Parathyroid adenoma (tissue), 2 donors: Measurements from ENCODE around the gene TEX261.

ENCODE experiments used
- H2AFZ ChIP-seq: fragments of 300-600 bp; sonication (generic); one replicate; pipeline ENCODE4 v1.7.0; 2017; ENCODE audit warnings: antibody characterized with exemption, mild to moderate bottlenecking
- H3K27ac ChIP-seq: fragments of 300-600 bp; sonication (generic); one replicate; pipeline ENCODE4 v1.7.0; 2017
- H3K27me3 ChIP-seq: fragments of 300-600 bp; sonication (generic); one replicate; pipeline ENCODE4 v1.7.0; 2017; ENCODE audit warnings: low read length; ENCODE audit not compliant: control insufficient read depth, insufficient read depth
- H3K36me3 ChIP-seq: fragments of 300-600 bp; sonication (generic); one replicate; pipeline ENCODE4 v1.7.0; 2017; ENCODE audit warnings: low read length; ENCODE audit not compliant: control insufficient read depth, insufficient read depth
- H3K4me1 ChIP-seq: fragments of 300-600 bp; sonication (generic); one replicate; pipeline ENCODE4 v1.7.0; 2017; ENCODE audit warnings: control low read depth
- H3K4me2 ChIP-seq: fragments of 300-600 bp; sonication (generic); one replicate; pipeline ENCODE4 v1.7.0; 2017; ENCODE audit warnings: low read length
- H3K4me3 ChIP-seq: fragments of 300-600 bp; sonication (generic); one replicate; pipeline ENCODE4 v1.7.0; 2017; ENCODE audit warnings: low read depth, low read length
- H3K79me2 ChIP-seq: fragments of 300-600 bp; sonication (generic); one replicate; pipeline ENCODE4 v1.7.0; 2017; ENCODE audit warnings: control low read depth
- H3K9ac ChIP-seq: fragments of 300-600 bp; sonication (generic); one replicate; pipeline ENCODE4 v1.7.0; 2017; ENCODE audit warnings: mild to moderate bottlenecking
- H3K9me3 ChIP-seq: fragments of 300-600 bp; sonication (generic); one replicate; pipeline ENCODE4 v1.7.0; 2017; ENCODE audit warnings: low read length; ENCODE audit not compliant: control insufficient read depth
- CTCF ChIP-seq: fragments of 300-600 bp; sonication (generic); IDR thresholded peaks from one replicate; pipeline ENCODE4 v1.7.0; 2017; ENCODE audit warnings: antibody characterized with exemption, mild to moderate bottlenecking
- donor health status: primary hyperparathyroidism.

Gene TEX261

GRCh38 chr2:70948337-70949003 lies 46.2 kb downstream of the TEX261 start:
- Histone ChIP-seq H3K4me3 (peak overlapping the region; percentile 23), H3K36me3 (no peaks in the 10 kb centered on the region), H3K9me3 (no peaks in the 10 kb centered on the region), H3K79me2 (no peaks in the 10 kb centered on the region), H3K4me1 (no peaks in the 10 kb centered on the region), H3K9ac (no peak overlapping the region), H3K27ac (no peak overlapping the region), H3K27me3 (no peaks in the 10 kb centered on the region), H3K4me2 (peak overlapping the region; percentile 68), H2AFZ (peak overlapping the region; percentile 73)
- TF ChIP-seq CTCF = peak; percentile 65

GRCh38 chr2:70947556-70948184 lies 47.0 kb downstream of the TEX261 start:
- Histone ChIP-seq H3K4me3 (peak overlapping the region; percentile 23), H2AFZ (peak overlapping the region; percentile 73)
- no peak for TF ChIP-seq CTCF

GRCh38 chr2:70946832-70947442 lies 47.7 kb downstream of the TEX261 start:
- no peaks in the 10 kb centered on the region for H3K36me3 ChIP-seq
- no peaks in the 10 kb centered on the region for H3K27me3 ChIP-seq
- no peak overlapping the region for H3K4me2 ChIP-seq
- H3K27ac ChIP-seq = no peak overlapping the region
- no peaks in the 10 kb centered on the region for H3K4me1 ChIP-seq
- no peak overlapping the region for H3K4me3 ChIP-seq
- H2AFZ ChIP-seq = no peak overlapping the region
- H3K79me2 ChIP-seq = no peaks in the 10 kb centered on the region
- TF ChIP-seq CTCF = peak; percentile 66
- no peaks in the 10 kb centered on the region for H3K9me3 ChIP-seq
- no peak overlapping the region for H3K9ac ChIP-seq

More at GRCh38 chr2:70947556-70948184, 47.0 kb downstream of the TEX261 start:
- Histone ChIP-seq H3K9me3 (no peaks in the 10 kb centered on the region), H3K9ac (no peak overlapping the region), H3K4me2 (no peak overlapping the region), H3K79me2 (no peaks in the 10 kb centered on the region), H3K4me1 (no peaks in the 10 kb centered on the region), H3K36me3 (no peaks in the 10 kb centered on the region), H3K27ac (no peak overlapping the region), H3K27me3 (no peaks in the 10 kb centered on the region)

- H3K4me3 ChIP-seq = no peak overlapping the region
- no peaks in the 10 kb centered on the region for H3K4me1 ChIP-seq
- no peaks in the 10 kb centered on the region for H3K36me3 ChIP-seq
- no peaks in the 10 kb centered on the region for H3K79me2 ChIP-seq
- no peak for TF ChIP-seq CTCF
- no peak overlapping the region for H3K4me2 ChIP-seq
- H3K27me3 ChIP-seq = no peaks in the 10 kb centered on the region
- no peaks in the 10 kb centered on the region for H3K9me3 ChIP-seq
- no peak overlapping the region for H3K9ac ChIP-seq
- H3K27ac ChIP-seq = no peak overlapping the region
- H2AFZ ChIP-seq = no peak overlapping the region
Observed at GRCh38 chr2:70944111-70944690, 50.5 kb downstream of the TEX261 start.
